CD4-positive, alpha-beta T cell (primary cell): ENCODE data around the gene GLIPR2. TPM values are rescaled to one million over a fixed set of nuclear protein-coding genes. Genes with fewer than 3 reads are reported as not detected.

Experiments used
- ATAC-seq: fragments of 200-7000 bp; cut with Tn5 transposase; one replicate; pipeline ENCODE4 v1.10.0; 2022; ENCODE audit warnings: mild to moderate bottlenecking; ENCODE audit not compliant: poor library complexity
- CTCF ChIA-PET: fragments of 350-600 bp; sonication (Branson Sonifier 250); formaldehyde crosslinking; loops from one replicate; lab custom pipeline; 2021; ENCODE audit warnings: antibody characterized with exemption, inconsistent platforms; lab: Charles Lee
- POLR2A ChIA-PET: fragments of 350-600 bp; sonication (Branson Sonifier 250); formaldehyde crosslinking; loops from one replicate; lab custom pipeline; 2021; ENCODE audit warnings: antibody characterized with exemption, inconsistent platforms; lab: Charles Lee
- DNase-seq, 14 experiments: peaks; one replicate each; pipeline ENCODE4 v3.0.0-alpha.2; 2013 to 2020; ENCODE audit warnings: mixed read lengths in 2 of 14
- H3K27ac ChIP-seq, 2 donors: one replicate each; pipeline versions ENCODE4 v1.5.1 to v1.7.0; 2013; ENCODE audit warnings: low read length in 2 of 2, low read depth in 1 of 2, mild to moderate bottlenecking in 1 of 2
- H3K27me3 ChIP-seq, 2 experiments: 1 replicate in 1 of 2; 2 replicates in 1 of 2; pipeline versions ENCODE4 v1.6.1 to v1.7.0; 2013; ENCODE audit warnings: low read length in 2 of 2, control low read depth in 1 of 2, mild to moderate bottlenecking in 1 of 2, moderate library complexity in 1 of 2; ENCODE audit not compliant: insufficient read depth in 2 of 2, control insufficient read depth in 1 of 2
- H3K36me3 ChIP-seq: one replicate; pipeline ENCODE4 v1.6.1; 2013; ENCODE audit warnings: low read length, control low read depth; ENCODE audit not compliant: insufficient read depth
- H3K4me1 ChIP-seq: one replicate; pipeline ENCODE4 v1.6.1; 2013; ENCODE audit warnings: low read length, control low read depth; ENCODE audit not compliant: insufficient read depth
- H3K4me3 ChIP-seq: one replicate; pipeline ENCODE4 v1.5.1; 2013; ENCODE audit warnings: mild to moderate bottlenecking, low read length, moderate library complexity
- H3K9me3 ChIP-seq, 2 experiments: 1 replicate in 1 of 2; 2 replicates in 1 of 2; pipeline versions ENCODE4 v1.6.1 to v1.7.0; 2013; ENCODE audit warnings: low read length in 2 of 2, mild to moderate bottlenecking in 2 of 2, control low read depth in 1 of 2, moderate library complexity in 1 of 2; ENCODE audit not compliant: control insufficient read depth in 1 of 2, insufficient read depth in 1 of 2
- H3K27ac Mint-ChIP-seq: one replicate; pipeline ENCODE4 v1.8.0; 2020; ENCODE audit warnings: mixed read lengths
- H3K27me3 Mint-ChIP-seq: one replicate; pipeline ENCODE4 v1.8.0; 2021; ENCODE audit warnings: mixed read lengths
- H3K36me3 Mint-ChIP-seq: one replicate; pipeline ENCODE4 v1.8.0; 2021; ENCODE audit warnings: low read depth, mixed read lengths
- H3K4me1 Mint-ChIP-seq: one replicate; pipeline ENCODE4 v1.8.0; 2021; ENCODE audit warnings: low read depth, mixed read lengths
- H3K4me3 Mint-ChIP-seq: one replicate; pipeline ENCODE4 v1.8.0; 2020; ENCODE audit warnings: mild to moderate bottlenecking, mixed read lengths
- H3K9me3 Mint-ChIP-seq: one replicate; pipeline ENCODE4 v1.8.0; 2020; ENCODE audit warnings: mixed read lengths
- intact Hi-C, 2 experiments: fragments of 100-400 bp; cut with DNase I in 1 of 2; cut with micrococcal nuclease in 1 of 2; formaldehyde crosslinking; loops; one replicate each; pipeline versions ENCODE4 v1.15.1 to v1.9.0; 2023 to 2025; cut with DNase I, micrococcal nuclease
- total RNA-seq, 174 experiments: library from RNA in 2 of 174; stranded (reverse) in 2 of 174; gene quantifications; one replicate each; pipeline ENCODE4 v1.2.3 and lab custom pipeline; 2021 to 2026
- TF ChIP-seq, protein P1 (sequence below): fragments of 200-600 bp; IDR thresholded peaks from one replicate; pipeline ENCODE4 v1.8.0; 2022; ENCODE audit warnings: antibody characterized with exemption, mild to moderate bottlenecking

Gene GLIPR2
- total RNA-seq, 2 experiments from 2014 or later = 13.6 to 13.7 TPM

- Mint-ChIP-seq H3K27ac (peak overlapping the region; percentile 84), H3K36me3 (peaks cover 46% of the 10 kb centered on the region), H3K4me1 (peaks cover 55% of the 10 kb centered on the region), H3K27me3 (no peaks in the 10 kb centered on the region), H3K9me3 (no peaks in the 10 kb centered on the region), H3K4me3 (peak overlapping the region; percentile 42)
- CTCF ChIA-PET = interaction anchor here (0.6 to 4.6 kb wide), 4 partner anchors 8 to 50 kb away, joined by 3 to 15 read pairs (median 6); partner anchors contain the start of gene CLTA
- Histone ChIP-seq H3K4me3 (no peak overlapping the region), H3K9me3 (no peaks in the 10 kb centered on the region), H3K36me3 (peaks cover 33% of the 10 kb centered on the region), H3K4me1 (peaks cover 69% of the 10 kb centered on the region), H3K27me3 (no peaks in the 10 kb centered on the region), H3K27ac (no peak overlapping the region)
- no peak for DNase-seq
- intact Hi-C loops = loop anchor here in 1 of 2 experiments (5.0 kb wide), 1 partner anchor 1776 kb away; the partner anchor contains the start of gene MYORG
- ATAC-seq = no peak
- TF ChIP-seq, protein P1, sequence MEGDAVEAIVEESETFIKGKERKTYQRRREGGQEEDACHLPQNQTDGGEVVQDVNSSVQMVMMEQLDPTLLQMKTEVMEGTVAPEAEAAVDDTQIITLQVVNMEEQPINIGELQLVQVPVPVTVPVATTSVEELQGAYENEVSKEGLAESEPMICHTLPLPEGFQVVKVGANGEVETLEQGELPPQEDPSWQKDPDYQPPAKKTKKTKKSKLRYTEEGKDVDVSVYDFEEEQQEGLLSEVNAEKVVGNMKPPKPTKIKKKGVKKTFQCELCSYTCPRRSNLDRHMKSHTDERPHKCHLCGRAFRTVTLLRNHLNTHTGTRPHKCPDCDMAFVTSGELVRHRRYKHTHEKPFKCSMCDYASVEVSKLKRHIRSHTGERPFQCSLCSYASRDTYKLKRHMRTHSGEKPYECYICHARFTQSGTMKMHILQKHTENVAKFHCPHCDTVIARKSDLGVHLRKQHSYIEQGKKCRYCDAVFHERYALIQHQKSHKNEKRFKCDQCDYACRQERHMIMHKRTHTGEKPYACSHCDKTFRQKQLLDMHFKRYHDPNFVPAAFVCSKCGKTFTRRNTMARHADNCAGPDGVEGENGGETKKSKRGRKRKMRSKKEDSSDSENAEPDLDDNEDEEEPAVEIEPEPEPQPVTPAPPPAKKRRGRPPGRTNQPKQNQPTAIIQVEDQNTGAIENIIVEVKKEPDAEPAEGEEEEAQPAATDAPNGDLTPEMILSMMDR = no peak
- POLR2A ChIA-PET = interaction anchor here (0.9 to 3.4 kb wide), 6 partner anchors 11 to 50 kb away, joined by 4 to 20 read pairs (median 11); partner anchors contain the start of genes CLTA and GLIPR2
These were observed 16.4 kb downstream of the GLIPR2 start for GRCh38 chr9:36152741-36153438.

DNA sequence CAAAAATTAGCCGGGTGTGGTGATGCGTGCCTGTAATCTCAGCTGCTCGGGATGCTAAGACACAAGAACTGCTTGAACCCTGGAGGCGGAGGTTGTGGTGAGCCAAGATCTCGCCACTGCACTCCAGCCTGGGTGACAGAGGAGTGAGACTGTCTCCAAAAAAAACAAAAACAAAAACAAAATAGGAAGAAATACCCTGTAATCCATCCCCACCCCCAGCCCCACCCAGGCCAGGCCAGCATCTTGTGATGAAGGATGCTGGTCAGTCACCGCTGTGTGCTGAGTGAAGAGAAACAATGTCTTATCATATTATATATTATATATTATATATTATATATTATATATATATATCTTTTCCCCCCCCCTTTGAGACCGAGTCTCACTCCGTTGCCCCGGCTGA is 17.2 kb downstream of the GLIPR2 start:
- peak overlapping the region; percentile 84 for H3K27ac Mint-ChIP-seq
- no peaks in the 10 kb centered on the region for H3K9me3 Mint-ChIP-seq
- Histone ChIP-seq H3K9me3 (no peaks in the 10 kb centered on the region), H3K36me3 (peaks cover 34% of the 10 kb centered on the region), H3K27me3 (no peaks in the 10 kb centered on the region), H3K27ac (no peak overlapping the region), H3K4me3 (no peak overlapping the region), H3K4me1 (peaks cover 60% of the 10 kb centered on the region)
- DNase-seq (no peak), ATAC-seq (no peak)
- ChIA-PET POLR2A (no interaction called here), CTCF (no interaction called here)
- H3K36me3 Mint-ChIP-seq = peaks cover 46% of the 10 kb centered on the region
- H3K27me3 Mint-ChIP-seq = no peaks in the 10 kb centered on the region
- H3K4me1 Mint-ChIP-seq = peaks cover 51% of the 10 kb centered on the region
- TF ChIP-seq, protein P1 = no peak
- intact Hi-C loops = loop anchor here in 1 of 2 experiments (5.0 kb wide), 1 partner anchor 1776 kb away; the partner anchor contains the start of gene MYORG
- peak overlapping the region; percentile 14 for H3K4me3 Mint-ChIP-seq

DNA sequence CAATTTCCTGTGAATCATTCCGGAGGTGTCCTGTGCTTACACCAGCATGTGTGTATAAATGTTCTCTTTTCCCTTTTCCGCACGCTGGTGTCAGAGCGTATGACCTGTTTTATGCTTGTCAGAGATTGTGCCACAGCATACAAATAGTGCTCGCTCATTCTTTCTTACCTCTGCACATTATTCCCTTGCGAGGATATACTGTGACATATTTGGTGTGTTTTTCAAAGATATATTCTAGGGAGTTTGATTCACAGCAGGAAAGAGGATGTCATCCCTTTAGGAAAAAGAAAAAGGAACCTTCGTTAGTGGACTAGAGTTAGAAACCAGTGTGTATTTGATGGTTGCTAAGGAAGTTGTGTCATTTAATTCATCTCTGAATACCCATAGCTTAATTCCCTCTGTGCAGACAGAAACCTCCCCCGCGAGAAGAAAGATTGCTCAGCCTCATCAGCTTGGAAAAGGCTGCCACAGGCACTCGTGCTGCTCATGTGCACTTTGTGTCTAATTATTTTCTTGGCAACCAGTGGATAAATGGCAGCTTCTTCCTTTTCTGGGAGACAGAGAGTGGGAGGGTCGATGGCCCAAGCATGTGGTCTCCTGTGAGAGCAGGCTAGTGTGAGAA is 17.9 kb downstream of the GLIPR2 start:
- TF ChIP-seq, protein P1 = no peak
- peak overlapping the region; percentile 14 for H3K4me3 Mint-ChIP-seq
- H3K36me3 Mint-ChIP-seq = peaks cover 50% of the 10 kb centered on the region
- peak overlapping the region; percentile 84 for H3K27ac Mint-ChIP-seq
- Histone ChIP-seq H3K9me3 (no peaks in the 10 kb centered on the region), H3K27me3 (no peaks in the 10 kb centered on the region), H3K27ac (no peak overlapping the region), H3K4me1 (peaks cover 53% of the 10 kb centered on the region), H3K4me3 (no peak overlapping the region), H3K36me3 (peaks cover 30% of the 10 kb centered on the region)
- DNase-seq (peak in 2 of 14 experiments; percentile 40 to 66), ATAC-seq (no peak)
- intact Hi-C loops = loop anchor here in 1 of 2 experiments (5.0 kb wide), 1 partner anchor 1777 kb away; the partner anchor contains the start of gene MYORG
- H3K9me3 Mint-ChIP-seq = no peaks in the 10 kb centered on the region
- H3K4me1 Mint-ChIP-seq = peaks cover 47% of the 10 kb centered on the region
- ChIA-PET CTCF (interaction anchor here (0.8 to 1.3 kb wide), 3 partner anchors 12 to 52 kb away, joined by 3 to 4 read pairs (median 4); partner anchors contain the start of gene GLIPR2), POLR2A (interaction anchor here (1.5 kb wide), 1 partner anchor 18 kb away, joined by 3 read pairs; the partner anchor contains the start of gene GLIPR2)
- H3K27me3 Mint-ChIP-seq = no peaks in the 10 kb centered on the region
